Mesenchymal stem cell (in vitro differentiated cells and primary cell): ENCODE measurements around the gene PSMD4.
A peak's percentile ranks its signal among the peaks of the same experiment; 100 is the strongest.

Source experiments
- DNase-seq: peaks from one replicate; pipeline ENCODE4 v3.0.0-alpha.2; 2013
- H2AFZ ChIP-seq: one replicate; pipeline ENCODE4 v1.6.1; 2013; ENCODE audit warnings: low read depth, mild to moderate bottlenecking, control low read depth, inconsistent platforms, low read length, moderate library complexity
- H2AK5ac ChIP-seq: 2 replicates; pipeline ENCODE4 v1.6.1; 2013; ENCODE audit warnings: low read length, moderate library complexity, mild to moderate bottlenecking, inconsistent platforms; ENCODE audit not compliant: severe bottlenecking
- H2BK120ac ChIP-seq: one replicate; pipeline ENCODE4 v1.6.1; 2013; ENCODE audit warnings: low read depth, mild to moderate bottlenecking, inconsistent platforms, low read length, moderate library complexity
- H2BK12ac ChIP-seq, 2 experiments: one replicate each; pipeline ENCODE4 v1.6.1; 2013; ENCODE audit warnings: inconsistent platforms in 2 of 2, low read length in 2 of 2, mild to moderate bottlenecking in 2 of 2, moderate library complexity in 2 of 2, control low read depth in 1 of 2
- H2BK15ac ChIP-seq: one replicate; pipeline ENCODE4 v1.6.1; 2013; ENCODE audit warnings: mild to moderate bottlenecking, low read depth, inconsistent platforms; ENCODE audit not compliant: poor library complexity, severe bottlenecking
- H2BK5ac ChIP-seq: 2 replicates; pipeline ENCODE4 v1.6.1; 2013; ENCODE audit warnings: low read depth, mild to moderate bottlenecking, low read length, control low read depth, inconsistent platforms; ENCODE audit not compliant: poor library complexity, severe bottlenecking
- H3K14ac ChIP-seq, 2 experiments: one replicate each; pipeline ENCODE4 v1.6.1; 2013; ENCODE audit warnings: inconsistent platforms in 2 of 2, low read length in 2 of 2, control low read depth in 1 of 2, mild to moderate bottlenecking in 1 of 2, moderate library complexity in 1 of 2
- H3K18ac ChIP-seq, 2 experiments: one replicate each; pipeline ENCODE4 v1.6.1; 2013; ENCODE audit warnings: inconsistent platforms in 2 of 2, low read length in 2 of 2, control low read depth in 1 of 2, low read depth in 1 of 2, mild to moderate bottlenecking in 1 of 2
- H3K23ac ChIP-seq, 2 experiments: one replicate each; pipeline ENCODE4 v1.6.1; 2013; ENCODE audit warnings: inconsistent platforms in 2 of 2, low read length in 2 of 2, mild to moderate bottlenecking in 2 of 2, moderate library complexity in 2 of 2, control low read depth in 1 of 2
- H3K27ac ChIP-seq: 2 replicates; pipeline ENCODE4 v1.5.1; 2013; ENCODE audit warnings: mild to moderate bottlenecking, moderate library complexity, low read length, control low read depth, inconsistent platforms; ENCODE audit not compliant: poor library complexity, severe bottlenecking
- H3K27me3 ChIP-seq, 2 experiments: 2 replicates each; pipeline versions ENCODE4 v1.6.1 to v1.7.0; 2013; ENCODE audit warnings: low read length in 2 of 2, mild to moderate bottlenecking in 2 of 2, moderate library complexity in 2 of 2, control low read depth in 1 of 2, inconsistent platforms in 1 of 2; ENCODE audit not compliant: control insufficient read depth in 1 of 2, insufficient read depth in 1 of 2
- H3K36me3 ChIP-seq, 2 experiments: 2 replicates each; pipeline versions ENCODE4 v1.6.1 to v1.7.0; 2013; ENCODE audit warnings: low read length in 2 of 2, control low read depth in 1 of 2, inconsistent platforms in 1 of 2, low read depth in 1 of 2, mild to moderate bottlenecking in 1 of 2; ENCODE audit not compliant: insufficient read depth in 2 of 2, control insufficient read depth in 1 of 2
- H3K4ac ChIP-seq, 2 experiments: one replicate each; pipeline ENCODE4 v1.6.1; 2013; ENCODE audit warnings: inconsistent platforms in 2 of 2, low read length in 2 of 2, mild to moderate bottlenecking in 2 of 2, moderate library complexity in 2 of 2, control low read depth in 1 of 2, low read depth in 1 of 2
- H3K4me1 ChIP-seq: 2 replicates; pipeline ENCODE4 v1.6.1; 2013; ENCODE audit warnings: low read depth, low read length, control low read depth; ENCODE audit not compliant: control insufficient read depth, insufficient read depth
- H3K4me2 ChIP-seq: 2 replicates; pipeline ENCODE4 v1.6.1; 2013; ENCODE audit warnings: low read length, mild to moderate bottlenecking, inconsistent platforms; ENCODE audit not compliant: poor library complexity, severe bottlenecking
- H3K4me3 ChIP-seq, 2 experiments: 2 replicates each; pipeline versions ENCODE4 v1.5.1 to v1.7.0; 2013; ENCODE audit warnings: low read length in 2 of 2, mild to moderate bottlenecking in 2 of 2, control low read depth in 1 of 2, low read depth in 1 of 2; ENCODE audit not compliant: insufficient read depth in 1 of 2
- H3K79me1 ChIP-seq: replicated peaks from 2 replicates; pipeline ENCODE4 v1.6.1; 2013; ENCODE audit warnings: mild to moderate bottlenecking, control low read depth, low read length, inconsistent platforms; ENCODE audit not compliant: poor library complexity, severe bottlenecking
- H3K9ac ChIP-seq: 2 replicates; pipeline ENCODE4 v1.7.0; 2013; ENCODE audit warnings: mild to moderate bottlenecking, low read length, moderate library complexity
- H3K9me3 ChIP-seq: 2 replicates; pipeline ENCODE4 v1.7.0; 2013; ENCODE audit warnings: mild to moderate bottlenecking, low read length; ENCODE audit not compliant: control insufficient read depth
- H4K8ac ChIP-seq: one replicate; pipeline ENCODE4 v1.6.1; 2013; ENCODE audit warnings: inconsistent platforms, mild to moderate bottlenecking, low read length, moderate library complexity
- H4K91ac ChIP-seq: one replicate; pipeline ENCODE4 v1.6.1; 2013; ENCODE audit warnings: mild to moderate bottlenecking, low read length, inconsistent platforms
- WGBS: methylation state at CpG from one replicate; pipeline ENCODE4 v1.1.7; 2013; ENCODE audit warnings: mixed read lengths; 5-methylcytosine and 5-hydroxymethylcytosine counted together

The PSMD4 gene

GRCh38 chr1:151292207-151293030 lies 37.9 kb downstream of the PSMD4 start:
- Histone ChIP-seq H3K23ac (no peak overlapping the region), H3K27me3 (no peaks in the 10 kb centered on the region), H3K4me1 (peaks cover 4% of the 10 kb centered on the region), H3K27ac (no peak overlapping the region), H4K91ac (no peak overlapping the region), H2BK15ac (no peak overlapping the region), H3K79me1 (peaks cover 28% of the 10 kb centered on the region), H4K8ac (no peak overlapping the region), H2BK5ac (no peak overlapping the region), H2BK120ac (no peak overlapping the region), H3K18ac (no peak overlapping the region), H3K14ac (no peak overlapping the region), H3K36me3 (peaks cover 85 to 93% of the 10 kb centered on the region in 2 experiments), H2BK12ac (no peak overlapping the region), H2AFZ (no peak overlapping the region), H3K9me3 (no peaks in the 10 kb centered on the region), H3K9ac (no peak overlapping the region), H3K4me2 (no peak overlapping the region), H3K4me3 (no peak overlapping the region), H2AK5ac (no peak overlapping the region), H3K4ac (no peak overlapping the region)
- 97% methylated on average over 12 of the region's 13 CpGs for WGBS
- DNase-seq = no peak

- 94% methylated on average over 4 of the region's 6 CpGs for WGBS
- Histone ChIP-seq H3K36me3 (peaks cover 83 to 92% of the 10 kb centered on the region in 2 experiments), H3K4ac (no peak overlapping the region), H2BK5ac (no peak overlapping the region), H4K8ac (no peak overlapping the region), H3K14ac (no peak overlapping the region), H2BK120ac (no peak overlapping the region), H2BK12ac (no peak overlapping the region), H3K27ac (no peak overlapping the region), H3K4me1 (peaks cover 4% of the 10 kb centered on the region), H3K9me3 (no peaks in the 10 kb centered on the region), H3K18ac (no peak overlapping the region), H3K4me2 (no peak overlapping the region), H3K4me3 (no peak overlapping the region), H2AFZ (no peak overlapping the region), H3K9ac (no peak overlapping the region), H2BK15ac (peak overlapping the region; percentile 9), H2AK5ac (no peak overlapping the region), H3K27me3 (no peaks in the 10 kb centered on the region), H3K23ac (no peak overlapping the region), H4K91ac (no peak overlapping the region), H3K79me1 (peaks cover 23% of the 10 kb centered on the region)
- no peak for DNase-seq
Measured at GRCh38 chr1:151293093-151293492, 38.6 kb downstream of the PSMD4 start.

GRCh38 chr1:151294742-151295462 lies 40.4 kb downstream of the PSMD4 start:
- H3K36me3 ChIP-seq = peaks cover 77 to 92% of the 10 kb centered on the region in 2 experiments
- no peak overlapping the region for H2AFZ ChIP-seq
- WGBS = 89% methylated on average over 2 of the region's 2 CpGs
- no peak for DNase-seq
- H3K4ac ChIP-seq = no peak overlapping the region
- no peak overlapping the region for H2BK15ac ChIP-seq
- H2BK5ac ChIP-seq = no peak overlapping the region
- H2AK5ac ChIP-seq = no peak overlapping the region
- no peak overlapping the region for H4K91ac ChIP-seq
- no peaks in the 10 kb centered on the region for H3K27me3 ChIP-seq
- H3K27ac ChIP-seq = no peak overlapping the region
- no peak overlapping the region for H3K4me2 ChIP-seq
- no peak overlapping the region for H3K18ac ChIP-seq
- no peak overlapping the region for H3K23ac ChIP-seq
- peaks cover 15% of the 10 kb centered on the region for H3K79me1 ChIP-seq
- no peak overlapping the region for H3K4me3 ChIP-seq
- no peaks in the 10 kb centered on the region for H3K9me3 ChIP-seq
- H4K8ac ChIP-seq = no peak overlapping the region
- H3K4me1 ChIP-seq = no peaks in the 10 kb centered on the region
- no peak overlapping the region for H3K14ac ChIP-seq
- no peak overlapping the region for H2BK12ac ChIP-seq
- no peak overlapping the region for H3K9ac ChIP-seq
- H2BK120ac ChIP-seq = no peak overlapping the region

- Histone ChIP-seq H3K79me1 (peaks cover 27% of the 10 kb centered on the region), H3K9me3 (no peaks in the 10 kb centered on the region), H3K14ac (no peak overlapping the region), H3K27me3 (no peaks in the 10 kb centered on the region), H2BK12ac (no peak overlapping the region), H4K91ac (no peak overlapping the region), H3K4me2 (peak overlapping the region; percentile 11), H3K9ac (peak overlapping the region; percentile 73), H3K36me3 (peaks cover 30 to 57% of the 10 kb centered on the region in 2 experiments), H3K4me1 (peaks cover 30% of the 10 kb centered on the region), H2BK15ac (no peak overlapping the region), H2AFZ (no peak overlapping the region), H2BK120ac (no peak overlapping the region), H3K4ac (no peak overlapping the region), H3K4me3 (peak overlapping the region in 1 of 2 experiments; percentile 30), H4K8ac (no peak overlapping the region), H3K27ac (peak overlapping the region; percentile 78), H3K18ac (no peak overlapping the region), H2AK5ac (peak overlapping the region; percentile 21), H3K23ac (no peak overlapping the region), H2BK5ac (no peak overlapping the region)
- WGBS = 49% methylated on average over 7 of the region's 7 CpGs
- peak; percentile 94 for DNase-seq
Measured at GRCh38 chr1:151309811-151310323, 55.3 kb downstream of the PSMD4 start.
